ENCODE results near the gene KIF3C. TPM values are rescaled to one million over a fixed set of nuclear protein-coding genes. Genes with fewer than 3 reads are reported as not detected.

Gene KIF3C
- total and polyA plus RNA-seq, 3 donors from 2014 or later, result 7.1 to 9.8 (median 8.7) TPM

DNA sequence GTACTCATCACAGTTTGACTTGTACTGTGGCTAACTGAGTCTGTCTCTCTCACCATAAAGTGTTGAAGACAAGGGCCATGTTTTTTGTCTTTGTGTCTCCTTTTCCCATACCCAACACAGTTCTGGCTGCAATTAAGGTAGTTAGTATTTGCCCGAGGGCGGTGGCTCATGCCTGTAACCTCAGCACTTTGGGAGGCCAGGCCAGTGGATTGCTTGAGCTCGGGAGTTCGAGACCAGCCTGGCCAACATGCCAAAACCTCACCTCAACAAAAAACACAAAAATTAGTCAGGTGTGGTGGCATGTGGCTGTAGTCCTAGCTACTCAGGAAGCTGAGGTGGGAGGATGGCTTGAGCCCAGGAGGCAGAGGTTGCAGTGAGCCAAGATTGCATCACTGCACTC lies 6.9 kb upstream of the KIF3C start:
- H3K36me3 ChIP-seq (ENCODE audit: low read depth, missing control alignments), result no peaks in the 10 kb centered on the region
- DNase-seq, result no peak
- no peaks in the 10 kb centered on the region for H3K9me3 ChIP-seq
- H3K27ac ChIP-seq, result no peak overlapping the region
- H3K27me3 ChIP-seq, result no peaks in the 10 kb centered on the region
- no peak overlapping the region for H3K4me3 ChIP-seq
- no peak for TF ChIP-seq POLR2A (IDR thresholded peaks at IDR 0.05)
- TF ChIP-seq, protein P1, sequence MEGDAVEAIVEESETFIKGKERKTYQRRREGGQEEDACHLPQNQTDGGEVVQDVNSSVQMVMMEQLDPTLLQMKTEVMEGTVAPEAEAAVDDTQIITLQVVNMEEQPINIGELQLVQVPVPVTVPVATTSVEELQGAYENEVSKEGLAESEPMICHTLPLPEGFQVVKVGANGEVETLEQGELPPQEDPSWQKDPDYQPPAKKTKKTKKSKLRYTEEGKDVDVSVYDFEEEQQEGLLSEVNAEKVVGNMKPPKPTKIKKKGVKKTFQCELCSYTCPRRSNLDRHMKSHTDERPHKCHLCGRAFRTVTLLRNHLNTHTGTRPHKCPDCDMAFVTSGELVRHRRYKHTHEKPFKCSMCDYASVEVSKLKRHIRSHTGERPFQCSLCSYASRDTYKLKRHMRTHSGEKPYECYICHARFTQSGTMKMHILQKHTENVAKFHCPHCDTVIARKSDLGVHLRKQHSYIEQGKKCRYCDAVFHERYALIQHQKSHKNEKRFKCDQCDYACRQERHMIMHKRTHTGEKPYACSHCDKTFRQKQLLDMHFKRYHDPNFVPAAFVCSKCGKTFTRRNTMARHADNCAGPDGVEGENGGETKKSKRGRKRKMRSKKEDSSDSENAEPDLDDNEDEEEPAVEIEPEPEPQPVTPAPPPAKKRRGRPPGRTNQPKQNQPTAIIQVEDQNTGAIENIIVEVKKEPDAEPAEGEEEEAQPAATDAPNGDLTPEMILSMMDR (IDR thresholded peaks at IDR 0.05), result no peak
- H3K4me1 ChIP-seq, result no peaks in the 10 kb centered on the region
- intact Hi-C loops (cut with DNase I; ENCODE audit: low total_unique reads), result no loop called here
- WGBS, 2 donors, result 89 to 92% methylated on average over 4 of the region's 4 CpGs

DNA sequence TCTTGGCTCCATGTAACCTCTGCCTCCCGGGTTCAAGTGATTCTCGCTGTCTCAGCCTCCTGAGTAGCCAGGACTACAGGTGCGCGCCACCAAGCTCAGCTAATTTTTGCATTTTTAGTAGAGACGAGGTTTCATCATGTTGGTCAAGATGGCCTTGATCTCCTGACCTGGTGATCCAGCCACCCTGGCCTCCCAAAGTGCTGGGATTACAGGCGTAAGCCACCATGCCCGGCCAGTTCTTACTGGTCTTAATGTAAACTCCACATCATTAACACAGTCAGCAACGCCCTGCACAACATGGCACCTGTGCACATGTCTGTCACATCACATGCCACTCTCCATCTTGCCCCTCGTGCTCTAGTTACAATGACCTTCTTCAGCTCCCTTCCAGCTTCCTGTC lies 5.8 kb upstream of the KIF3C start:
- TF ChIP-seq POLR2A (IDR thresholded peaks at IDR 0.05), result no peak
- TF ChIP-seq, protein P1 (IDR thresholded peaks at IDR 0.05), result no peak
- Histone ChIP-seq H3K27me3 (no peaks in the 10 kb centered on the region), H3K4me1 (no peaks in the 10 kb centered on the region), H3K9me3 (no peaks in the 10 kb centered on the region), H3K27ac (no peak overlapping the region), H3K4me3 (no peak overlapping the region), H3K36me3 (ENCODE audit: low read depth, missing control alignments) (no peaks in the 10 kb centered on the region)
- 89 to 95% methylated on average over 9 of the region's 9 CpGs for WGBS, 2 donors
- intact Hi-C loops (cut with DNase I; ENCODE audit: low total_unique reads), result no loop called here
- no peak for DNase-seq

DNA sequence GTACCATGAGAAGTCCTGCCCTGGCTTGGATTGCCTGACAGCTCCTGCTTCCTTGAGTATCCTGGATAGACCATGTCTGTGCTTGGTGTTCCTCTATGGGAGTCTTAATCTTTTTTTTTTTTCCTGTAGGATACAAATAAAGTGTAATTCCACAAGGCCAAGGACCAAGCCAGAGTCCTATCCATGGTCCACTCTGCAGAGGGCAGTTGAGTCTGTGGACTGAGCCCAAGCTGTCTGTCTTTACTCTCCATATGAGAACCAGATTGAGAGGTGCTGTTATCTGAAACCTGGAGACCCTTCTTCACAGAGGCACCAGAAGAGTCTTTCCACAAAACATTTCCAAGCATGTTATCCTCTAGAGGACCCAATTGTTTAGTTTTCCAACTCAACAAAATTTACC lies 1.4 kb upstream of the KIF3C start:
- H3K27me3 ChIP-seq, result no peaks in the 10 kb centered on the region
- H3K9me3 ChIP-seq, result no peaks in the 10 kb centered on the region
- peaks cover 6% of the 10 kb centered on the region for H3K4me1 ChIP-seq
- intact Hi-C loops (cut with DNase I; ENCODE audit: low total_unique reads), result no loop called here
- no peak overlapping the region for H3K27ac ChIP-seq
- H3K4me3 ChIP-seq, result no peak overlapping the region
- H3K36me3 ChIP-seq (ENCODE audit: low read depth, missing control alignments), result no peaks in the 10 kb centered on the region
- DNase-seq, result no peak
- no peak for TF ChIP-seq POLR2A (IDR thresholded peaks at IDR 0.05)
- TF ChIP-seq, protein P1 (IDR thresholded peaks at IDR 0.05), result no peak

DNA sequence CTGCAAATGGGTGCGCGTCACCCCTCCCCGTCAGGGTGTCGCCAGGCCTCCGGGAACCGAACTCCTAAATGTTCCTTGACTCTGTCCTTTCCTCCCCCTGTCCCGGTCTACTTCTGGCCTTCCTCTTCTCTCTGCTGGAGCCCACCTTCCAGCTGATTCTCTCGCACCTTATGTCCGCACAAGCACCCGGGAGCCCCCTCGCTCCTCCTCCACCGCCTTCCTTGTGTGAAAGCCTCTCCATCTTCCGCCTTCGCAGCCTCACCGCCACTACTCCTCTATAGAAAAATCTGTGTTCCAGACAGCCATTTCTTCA lies 627 bp upstream of the KIF3C start:
- no peaks in the 10 kb centered on the region for H3K9me3 ChIP-seq
- H3K27ac ChIP-seq, result peak overlapping the region in 1 of 2 donors; percentile 68
- 35 to 42% methylated on average over 15 of the region's 15 CpGs for WGBS, 2 donors
- no peak for TF ChIP-seq POLR2A (IDR thresholded peaks at IDR 0.05)
- TF ChIP-seq, protein P1 (IDR thresholded peaks at IDR 0.05), result no peak
- DNase-seq, result peak; percentile 18
- intact Hi-C loops (cut with DNase I; ENCODE audit: low total_unique reads), result no loop called here
- H3K27me3 ChIP-seq, result no peaks in the 10 kb centered on the region
- H3K4me1 ChIP-seq, result peaks cover 6% of the 10 kb centered on the region
- H3K36me3 ChIP-seq (ENCODE audit: low read depth, missing control alignments), result no peaks in the 10 kb centered on the region
- peak overlapping the region; percentile 73 to 81 for H3K4me3 ChIP-seq

DNA sequence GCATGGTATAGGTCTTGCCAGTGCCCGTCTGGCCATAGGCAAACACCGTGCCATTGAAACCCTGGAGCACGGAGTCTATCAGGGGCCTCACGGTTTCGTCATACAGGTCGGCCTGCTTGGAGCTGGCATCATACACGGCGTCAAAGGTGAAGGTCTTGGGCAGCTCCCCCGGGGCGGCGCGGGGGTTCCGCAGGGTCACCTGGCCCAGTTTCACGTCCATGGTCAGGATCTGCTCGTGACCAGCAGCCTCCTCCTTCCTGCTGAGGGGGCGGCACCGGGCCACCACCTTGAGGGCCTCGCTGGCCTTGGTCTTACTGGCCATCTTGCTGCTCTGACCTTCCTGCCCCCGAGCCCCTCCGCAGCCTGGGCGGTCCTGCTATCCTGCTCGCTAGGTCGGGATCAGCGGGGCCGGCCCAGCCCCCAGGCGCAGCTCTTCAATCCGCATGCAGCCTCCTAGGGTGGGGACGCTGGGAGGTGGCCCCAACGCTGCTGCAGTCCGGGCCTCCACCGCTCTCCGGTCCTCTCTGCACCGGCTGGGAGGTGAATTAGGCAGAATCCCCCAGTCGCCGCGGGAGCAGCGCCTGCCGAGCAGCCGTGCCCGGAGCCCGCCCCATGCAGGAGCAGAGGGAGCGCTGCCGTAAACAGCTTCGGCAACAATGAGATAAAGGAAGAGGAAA lies 563 bp downstream of the KIF3C start:
- TF ChIP-seq, protein P1 (IDR thresholded peaks at IDR 0.05), result no peak
- TF ChIP-seq POLR2A (IDR thresholded peaks at IDR 0.05), result no peak
- peaks cover 6% of the 10 kb centered on the region for H3K4me1 ChIP-seq
- H3K27me3 ChIP-seq, result no peaks in the 10 kb centered on the region
- H3K4me3 ChIP-seq, result peak overlapping the region; percentile 73 to 81
- no peaks in the 10 kb centered on the region for H3K36me3 ChIP-seq (ENCODE audit: low read depth, missing control alignments)
- WGBS, 2 donors, result 0 to 6% methylated on average over 5 to 43 of the region's 44 CpGs
- no peaks in the 10 kb centered on the region for H3K9me3 ChIP-seq
- intact Hi-C loops (cut with DNase I; ENCODE audit: low total_unique reads), result no loop called here
- no peak for DNase-seq
- H3K27ac ChIP-seq, result peak overlapping the region; percentile 33 to 68

All from testis (tissue), 3 donors.